HG03097 (cell line): Measurements from ENCODE around the gene MAPKAPK5.
"Not testable (repeated sequence)": the region's sequence is repeated elsewhere in the genome, so short reads cannot be mapped to it uniquely, and the experiment has no call there.

Source experiments
- ATAC-seq: cut with Tn5 transposase; IDR thresholded peaks from one replicate; pipeline ENCODE4 v1.9.1; 2021; ENCODE audit not compliant: unreplicated experiment, low FRiP score

MAPKAPK5 gene

GRCh38 chr12:111826992-111827391 is 15.0 kb upstream of the MAPKAPK5 start:
- ATAC-seq, result no peak

GRCh38 chr12:111827907-111828306 is 14.1 kb upstream of the MAPKAPK5 start:
- ATAC-seq, result no peak

- no peak for ATAC-seq
Measured at GRCh38 chr12:111828338-111828979, 13.6 kb upstream of the MAPKAPK5 start.

GRCh38 chr12:111829635-111830034 is 12.4 kb upstream of the MAPKAPK5 start:
- not testable (repeated sequence) for ATAC-seq

- not testable (repeated sequence) for ATAC-seq
Measured at GRCh38 chr12:111834740-111835386, 7.2 kb upstream of the MAPKAPK5 start.

- not testable (repeated sequence) for ATAC-seq
Measured at GRCh38 chr12:111835531-111836181, 6.4 kb upstream of the MAPKAPK5 start.

- no peak for ATAC-seq
Measured at GRCh38 chr12:111838353-111838752, 3.7 kb upstream of the MAPKAPK5 start.

GRCh38 chr12:111840807-111841206 is 1.2 kb upstream of the MAPKAPK5 start:
- ATAC-seq, result no peak

- ATAC-seq, result peak; percentile 2
Measured at GRCh38 chr12:111841236-111841749, 735 bp upstream of the MAPKAPK5 start.

- peak; percentile 13 for ATAC-seq
Measured at GRCh38 chr12:111842556-111843396, 748 bp downstream of the MAPKAPK5 start.

- no peak for ATAC-seq
Measured at GRCh38 chr12:111846016-111846415, 4.0 kb downstream of the MAPKAPK5 start.

- ATAC-seq, result no peak
Measured at GRCh38 chr12:111850526-111850925, 8.5 kb downstream of the MAPKAPK5 start.

- ATAC-seq, result no peak
Measured at GRCh38 chr12:111858186-111858585, 16.2 kb downstream of the MAPKAPK5 start.

GRCh38 chr12:111858778-111859177 is 16.8 kb downstream of the MAPKAPK5 start:
- no peak for ATAC-seq

GRCh38 chr12:111864913-111865312 is 22.9 kb downstream of the MAPKAPK5 start:
- no peak for ATAC-seq

- no peak for ATAC-seq
Measured at GRCh38 chr12:111867531-111867930, 25.5 kb downstream of the MAPKAPK5 start.

- ATAC-seq, result no peak
Measured at GRCh38 chr12:111868676-111869588, 26.9 kb downstream of the MAPKAPK5 start.

- no peak for ATAC-seq
Measured at GRCh38 chr12:111869671-111870070, 27.6 kb downstream of the MAPKAPK5 start.

- no peak for ATAC-seq
Measured at GRCh38 chr12:111870216-111870615, 28.2 kb downstream of the MAPKAPK5 start.

GRCh38 chr12:111870706-111871105 is 28.7 kb downstream of the MAPKAPK5 start:
- ATAC-seq, result no peak
